AG09309 (cell line): ENCODE measurements around the gene KBTBD7.
A peak's percentile ranks its signal among the peaks of the same experiment; 100 is the strongest.

Experiments
- DNase-seq: peaks from one replicate; pipeline ENCODE4 v3.0.0-alpha.2; 2010; ENCODE audit warnings: low read depth
- H3K4me3 ChIP-seq: 2 replicates; pipeline ENCODE4 v1.5.1; 2011; ENCODE audit warnings: mild to moderate bottlenecking, low read depth, low read length, moderate library complexity; ENCODE audit not compliant: control insufficient read depth
- CTCF ChIP-seq: IDR thresholded peaks from 2 replicates; pipeline ENCODE4 v1.5.1; 2011; ENCODE audit warnings: mild to moderate bottlenecking, low read depth, low read length, inconsistent platforms; ENCODE audit not compliant: insufficient read depth, control insufficient read depth; ENCODE audit errors: missing control alignments

Gene KBTBD7

DNA sequence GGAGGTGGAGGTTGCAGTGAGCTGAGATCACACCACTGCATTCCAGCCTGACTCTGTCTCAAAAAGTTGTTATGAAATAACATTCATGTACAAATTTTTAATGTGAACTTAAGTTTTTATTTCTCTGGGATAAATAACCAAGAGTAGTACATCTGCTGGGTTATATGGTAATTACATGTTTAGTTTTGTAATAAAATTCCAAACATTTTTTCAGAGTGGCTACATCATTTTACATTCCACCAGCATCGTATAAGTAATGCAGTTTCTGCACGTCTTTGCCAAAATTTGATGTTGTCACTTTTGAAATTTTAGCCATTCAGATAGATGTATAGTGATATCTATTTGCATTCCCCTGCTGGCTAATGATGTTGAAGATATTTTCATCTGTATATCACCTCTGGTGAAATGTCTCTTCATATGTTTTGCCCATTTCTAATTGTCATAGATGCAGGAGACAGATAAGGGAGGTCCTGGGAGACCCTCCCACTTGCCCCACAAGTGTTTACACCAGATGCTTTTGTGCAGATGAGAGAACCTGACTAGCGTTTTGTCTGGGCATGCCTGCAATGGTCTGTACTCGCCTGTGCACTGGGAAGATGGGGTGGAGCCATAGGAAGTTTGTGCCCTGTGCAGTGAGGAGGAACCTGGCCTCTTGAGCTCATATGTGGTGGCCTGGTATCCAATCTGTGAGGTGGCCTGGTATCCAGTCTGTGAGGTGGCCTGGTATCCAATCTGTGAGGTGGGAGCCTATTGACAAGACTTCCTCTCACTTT, 49.0 kb downstream of the KBTBD7 start:
- no peak overlapping the region for H3K4me3 ChIP-seq
- no peak for TF ChIP-seq CTCF
- DNase-seq: peak; percentile 25

- H3K4me3 ChIP-seq: no peak overlapping the region
- DNase-seq: no peak
- no peak for TF ChIP-seq CTCF
These were observed 49.8 kb downstream of the KBTBD7 start for GRCh38 chr13:41144576-41144975.
